Esophagus muscularis mucosa (tissue), 4 donors: ENCODE results near the gene YIPF7.

Source experiments
- EP300 ChIP-seq: sonication (generic); formaldehyde crosslinking; IDR thresholded peaks from one replicate; pipeline ENCODE4 v1.6.1; 2017; ENCODE audit warnings: antibody characterized with exemption
- POLR2A ChIP-seq: fragments of 450-650 bp; IDR thresholded peaks from one replicate; pipeline ENCODE4 v1.6.1; 2017; ENCODE audit warnings: antibody characterized with exemption, moderate library complexity, mild to moderate bottlenecking, low read depth
- TF ChIP-seq, protein P1 (sequence below), 3 experiments: fragments of 200-600 bp in 2 of 3; fragments of 450-650 bp in 1 of 3; sonication (generic) in 2 of 3; IDR thresholded peaks; one replicate each; pipeline ENCODE4 v1.5.1; 2017 to 2019; ENCODE audit warnings: antibody characterized with exemption in 3 of 3, mild to moderate bottlenecking in 2 of 3, moderate library complexity in 1 of 3

DNA sequence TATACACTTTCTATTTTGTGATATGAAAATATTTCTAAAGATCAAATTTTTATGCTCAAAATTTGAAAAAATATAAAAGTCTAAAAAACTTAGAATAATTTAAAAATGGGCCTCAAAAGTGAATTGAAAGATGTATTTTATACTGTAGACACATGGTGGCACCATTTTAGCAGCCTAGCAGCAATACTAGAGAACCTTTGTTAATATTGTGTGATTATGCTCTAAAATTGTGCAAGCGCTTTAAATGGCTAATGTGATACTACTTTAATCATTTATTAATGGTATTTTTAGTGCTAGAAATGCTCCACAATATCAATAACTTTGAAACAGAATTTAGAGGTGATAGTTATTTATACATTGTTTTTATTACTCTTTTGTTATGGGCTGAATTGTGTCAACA, 23.0 kb upstream of the YIPF7 start:
- TF ChIP-seq, protein P1, sequence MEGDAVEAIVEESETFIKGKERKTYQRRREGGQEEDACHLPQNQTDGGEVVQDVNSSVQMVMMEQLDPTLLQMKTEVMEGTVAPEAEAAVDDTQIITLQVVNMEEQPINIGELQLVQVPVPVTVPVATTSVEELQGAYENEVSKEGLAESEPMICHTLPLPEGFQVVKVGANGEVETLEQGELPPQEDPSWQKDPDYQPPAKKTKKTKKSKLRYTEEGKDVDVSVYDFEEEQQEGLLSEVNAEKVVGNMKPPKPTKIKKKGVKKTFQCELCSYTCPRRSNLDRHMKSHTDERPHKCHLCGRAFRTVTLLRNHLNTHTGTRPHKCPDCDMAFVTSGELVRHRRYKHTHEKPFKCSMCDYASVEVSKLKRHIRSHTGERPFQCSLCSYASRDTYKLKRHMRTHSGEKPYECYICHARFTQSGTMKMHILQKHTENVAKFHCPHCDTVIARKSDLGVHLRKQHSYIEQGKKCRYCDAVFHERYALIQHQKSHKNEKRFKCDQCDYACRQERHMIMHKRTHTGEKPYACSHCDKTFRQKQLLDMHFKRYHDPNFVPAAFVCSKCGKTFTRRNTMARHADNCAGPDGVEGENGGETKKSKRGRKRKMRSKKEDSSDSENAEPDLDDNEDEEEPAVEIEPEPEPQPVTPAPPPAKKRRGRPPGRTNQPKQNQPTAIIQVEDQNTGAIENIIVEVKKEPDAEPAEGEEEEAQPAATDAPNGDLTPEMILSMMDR (IDR thresholded peaks at IDR 0.05): no peak
- TF ChIP-seq POLR2A: no peak
- TF ChIP-seq EP300: no peak
